ENCODE measurements around the gene TIAL1.
A peak's percentile ranks its signal among the peaks of the same experiment; 100 is the strongest.
"Not testable (repeated sequence)": the region's sequence is repeated elsewhere in the genome, so short reads cannot be mapped to it uniquely, and the experiment has no call there.

The TIAL1 gene

DNA sequence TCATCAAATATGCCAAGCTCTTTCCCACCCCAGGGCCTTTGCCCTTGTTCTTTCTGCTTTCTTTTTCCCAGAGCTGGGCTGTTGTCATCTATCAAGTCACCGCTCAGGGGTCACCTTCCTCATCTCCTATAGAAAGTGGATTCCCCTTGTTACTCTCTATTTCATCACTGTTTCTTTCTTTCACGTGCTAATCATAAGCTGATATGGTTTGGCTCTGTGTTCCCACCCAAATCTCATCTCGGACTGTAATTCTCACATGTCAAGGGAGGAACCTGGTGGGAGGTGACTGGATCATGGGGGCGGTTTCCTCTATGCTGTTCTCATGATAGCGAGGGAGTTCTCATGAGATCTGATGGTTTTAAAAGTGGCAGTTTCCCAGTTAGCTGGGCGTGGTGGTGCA is 17.0 kb upstream of the TIAL1 start:
- no peak for DNase-seq

GRCh38 chr10:119611433-119611832 is 14.7 kb upstream of the TIAL1 start:
- DNase-seq: no peak

DNA sequence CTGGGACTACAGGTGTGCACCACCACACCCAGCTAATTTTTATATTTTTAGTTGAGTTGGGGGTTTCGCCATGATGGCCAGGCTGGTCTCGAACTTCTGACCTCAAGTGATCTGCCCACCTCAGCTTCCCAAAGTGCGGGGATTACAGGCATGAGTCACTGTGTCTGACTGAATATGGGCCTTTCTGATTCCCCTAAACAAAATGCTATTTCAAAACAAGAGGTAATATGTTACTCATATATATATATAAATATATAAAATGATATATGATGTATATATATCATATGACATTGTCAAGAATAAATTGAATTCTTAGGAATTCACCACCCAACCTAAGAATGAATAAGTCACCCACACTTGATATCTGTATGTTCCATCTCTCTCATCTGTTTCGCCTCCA is 12.8 kb upstream of the TIAL1 start:
- no peak for DNase-seq

GRCh38 chr10:119608316-119609155 is 11.8 kb upstream of the TIAL1 start:
- DNase-seq: peak; percentile 15

GRCh38 chr10:119604468-119604867 is 7.7 kb upstream of the TIAL1 start:
- no peak for DNase-seq

DNA sequence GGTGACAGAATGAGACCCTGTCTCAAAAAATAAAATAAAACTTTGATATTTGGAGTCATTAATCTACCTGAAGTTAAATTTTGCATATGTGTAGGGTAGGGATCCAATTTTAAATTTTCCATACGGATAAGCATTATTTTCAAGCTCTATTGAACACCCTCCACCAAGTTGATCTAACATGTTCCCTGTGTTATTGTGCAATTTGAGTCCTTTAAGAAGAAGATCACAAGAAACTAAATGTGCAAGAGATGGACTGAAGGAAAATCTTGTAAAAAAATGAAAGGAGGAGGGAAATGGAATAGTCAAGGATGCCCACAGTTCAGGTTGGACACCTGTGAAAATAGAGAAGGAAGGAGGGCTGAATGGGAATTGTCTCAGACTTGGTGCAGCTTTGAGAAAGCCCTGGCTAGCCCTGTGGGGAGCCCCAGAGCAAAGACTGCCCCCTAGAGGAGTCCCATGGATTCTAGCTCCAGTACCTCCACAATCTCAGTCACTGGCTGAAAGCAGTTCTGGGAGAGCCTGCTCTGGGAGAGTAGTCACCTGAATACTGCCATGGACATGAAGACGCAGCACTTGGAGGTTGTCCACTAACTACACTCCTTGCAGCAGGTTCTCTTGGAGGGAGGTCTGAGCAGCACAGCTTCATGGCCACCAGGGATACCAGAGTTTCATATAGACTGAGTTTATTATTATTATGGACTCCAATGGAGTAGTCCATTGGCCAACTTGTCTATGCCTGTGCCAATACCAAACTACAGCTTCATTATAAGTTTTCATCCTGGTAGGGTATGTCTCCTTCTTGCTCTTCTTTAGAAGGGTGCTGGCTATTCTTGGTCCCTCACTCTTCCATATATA is 5.7 kb upstream of the TIAL1 start:
- DNase-seq: peak; percentile 39

DNA sequence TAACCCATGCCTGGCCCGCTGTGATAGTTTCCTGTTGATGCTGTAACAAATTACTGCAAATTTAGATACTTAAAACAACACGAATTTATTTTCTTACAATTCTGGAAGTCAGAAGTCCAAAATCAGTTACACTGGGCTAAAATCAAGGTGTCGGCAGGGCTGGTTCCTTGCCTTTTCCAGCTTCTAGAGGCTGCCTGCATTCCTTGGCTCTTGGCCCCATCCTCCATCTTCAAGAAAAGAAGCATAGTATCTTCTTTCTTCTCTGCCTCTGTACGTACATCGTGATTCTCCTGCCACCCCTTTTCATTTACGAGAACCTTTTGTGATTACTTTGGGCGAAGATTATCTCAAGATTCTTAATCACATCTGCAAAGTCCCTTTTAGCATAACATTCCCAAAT is 1.6 kb upstream of the TIAL1 start:
- no peak for DNase-seq

- DNase-seq: no peak
These were observed 832 bp upstream of the TIAL1 start for GRCh38 chr10:119597405-119598186.

- peak; percentile 74 for DNase-seq
These were observed 868 bp downstream of the TIAL1 start for GRCh38 chr10:119595676-119596515.

GRCh38 chr10:119595134-119595675 is 1.6 kb downstream of the TIAL1 start:
- no peak for DNase-seq

DNA sequence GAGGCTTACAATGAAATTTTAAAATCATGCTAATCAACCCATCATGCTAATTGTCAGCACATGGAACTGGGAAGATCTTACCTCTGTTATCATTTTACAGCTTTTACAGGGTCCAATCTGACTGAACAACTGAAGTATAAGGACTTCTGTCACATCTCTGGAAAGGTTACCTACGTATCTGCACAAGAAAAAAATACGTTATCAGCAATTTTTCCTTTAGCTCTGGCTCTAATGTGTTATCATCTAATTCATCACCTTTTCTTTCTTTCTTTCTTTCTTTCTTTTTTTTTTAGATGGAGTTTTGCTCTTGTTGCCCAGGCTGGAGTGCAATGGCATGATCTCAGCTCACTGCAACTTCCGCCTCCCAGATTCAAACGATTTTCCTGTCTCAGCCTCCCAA is 8.7 kb downstream of the TIAL1 start:
- no peak for DNase-seq

DNA sequence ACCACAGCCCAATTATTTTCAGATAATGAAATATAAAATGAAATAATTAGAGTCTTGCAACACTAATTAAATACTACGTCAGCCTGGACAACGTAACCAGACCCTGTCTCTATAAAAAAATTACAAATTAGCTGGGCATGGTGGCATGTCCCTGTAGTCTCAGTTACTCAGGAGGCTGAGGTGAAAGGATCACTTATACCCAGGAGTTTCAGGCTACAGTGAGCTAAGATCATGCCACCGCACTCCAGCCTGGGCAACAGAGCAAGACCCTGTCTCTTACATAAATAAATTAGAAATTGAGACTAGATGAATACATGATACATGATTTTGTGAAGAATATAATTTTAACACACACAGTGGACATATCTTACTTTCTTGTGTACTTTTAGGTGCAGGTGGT is 18.4 kb downstream of the TIAL1 start:
- no peak for DNase-seq

- no peak for DNase-seq
These were observed 20.8 kb downstream of the TIAL1 start for GRCh38 chr10:119575991-119576390.

GRCh38 chr10:119575506-119575905 is 21.3 kb downstream of the TIAL1 start:
- DNase-seq: no peak

- DNase-seq: no peak
These were observed 28.8 kb downstream of the TIAL1 start for GRCh38 chr10:119567978-119568377.

DNA sequence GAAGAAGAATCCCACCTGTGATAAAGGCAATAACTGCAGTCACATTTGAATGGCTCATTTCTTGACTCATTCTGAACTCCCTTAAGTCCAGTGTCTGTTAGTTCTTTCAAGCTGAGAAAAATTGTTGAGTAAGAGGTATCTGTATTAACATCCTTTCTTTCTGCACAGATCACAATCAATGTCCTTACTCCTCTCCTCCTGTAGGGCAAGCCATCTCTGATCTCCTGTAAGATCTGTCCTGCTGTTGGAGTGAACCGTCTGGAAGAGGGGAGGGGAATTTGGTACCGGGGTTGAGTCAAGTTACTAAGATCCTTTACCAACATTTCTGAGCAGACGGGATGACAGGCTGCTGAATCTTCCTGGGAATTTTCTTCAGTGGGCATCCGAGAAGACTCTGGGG is 34.7 kb downstream of the TIAL1 start:
- DNase-seq: no peak

- DNase-seq: not testable (repeated sequence)
These were observed 37.3 kb downstream of the TIAL1 start for GRCh38 chr10:119559511-119559910.

DNA sequence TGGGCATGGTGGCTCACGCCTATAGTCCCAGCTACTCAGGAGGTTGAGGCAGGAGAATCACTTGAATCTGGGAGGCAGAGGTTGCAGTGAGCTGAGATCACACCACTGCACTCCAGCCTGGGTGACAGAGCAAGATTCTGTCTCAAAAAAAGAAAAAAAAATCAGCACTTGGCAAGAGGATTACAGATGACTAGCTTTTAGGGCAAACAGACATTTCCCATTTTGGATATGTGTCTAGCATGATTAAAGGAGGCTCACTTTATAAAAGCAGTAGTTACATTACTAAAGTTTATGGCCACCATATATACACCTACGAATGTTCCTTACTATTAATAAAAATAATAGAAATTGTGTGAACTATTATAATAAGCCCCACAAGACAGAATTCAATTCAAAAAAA is 40.7 kb downstream of the TIAL1 start:
- not testable (repeated sequence) for DNase-seq

DNA sequence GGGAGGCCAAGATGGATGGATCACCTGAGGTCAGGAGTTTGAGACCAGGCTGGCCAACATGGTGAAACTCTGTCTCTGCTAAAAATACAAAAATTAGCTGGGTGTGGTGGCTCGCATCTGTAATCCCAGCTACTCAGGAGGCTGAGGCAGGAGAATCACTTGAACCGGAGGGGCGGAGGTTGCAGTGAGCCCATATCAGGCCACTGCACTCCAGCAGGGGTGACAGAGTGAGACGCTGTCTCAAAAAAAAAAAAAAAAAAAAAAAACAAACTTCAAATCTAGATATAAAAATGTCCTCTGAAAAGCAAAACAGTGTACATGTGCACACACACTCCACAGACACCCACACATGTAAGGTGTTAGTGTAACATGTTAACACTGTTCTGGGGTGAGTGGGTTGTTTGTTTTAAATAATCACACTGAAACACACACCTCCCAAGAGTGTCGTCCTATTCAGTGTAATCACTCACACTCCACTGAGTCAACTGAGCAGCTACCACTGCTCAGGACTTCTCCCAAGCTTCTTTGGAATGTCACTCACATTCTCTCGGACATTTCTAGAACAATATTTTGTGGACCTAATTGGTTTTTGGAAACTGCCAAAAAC is 41.5 kb downstream of the TIAL1 start:
- no peak for DNase-seq

DNA sequence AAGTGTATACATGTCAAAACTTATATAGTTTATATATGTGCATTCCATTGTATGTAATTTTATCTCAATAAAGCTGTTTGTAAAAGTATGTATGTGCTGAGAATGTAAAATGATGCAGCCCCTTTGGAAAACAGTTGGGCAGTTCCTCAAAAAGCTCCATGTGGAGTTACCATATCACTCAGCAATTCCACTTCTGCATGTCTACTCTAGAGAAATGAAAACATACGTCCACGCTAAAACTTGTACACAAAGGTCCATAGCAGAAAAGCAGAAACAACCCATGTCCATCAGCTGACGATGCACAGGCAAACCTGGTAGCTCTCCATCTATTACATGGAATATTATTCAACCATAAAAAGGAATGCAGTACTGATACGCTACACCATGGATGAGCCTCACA is 45.9 kb downstream of the TIAL1 start:
- no peak for DNase-seq

DNA sequence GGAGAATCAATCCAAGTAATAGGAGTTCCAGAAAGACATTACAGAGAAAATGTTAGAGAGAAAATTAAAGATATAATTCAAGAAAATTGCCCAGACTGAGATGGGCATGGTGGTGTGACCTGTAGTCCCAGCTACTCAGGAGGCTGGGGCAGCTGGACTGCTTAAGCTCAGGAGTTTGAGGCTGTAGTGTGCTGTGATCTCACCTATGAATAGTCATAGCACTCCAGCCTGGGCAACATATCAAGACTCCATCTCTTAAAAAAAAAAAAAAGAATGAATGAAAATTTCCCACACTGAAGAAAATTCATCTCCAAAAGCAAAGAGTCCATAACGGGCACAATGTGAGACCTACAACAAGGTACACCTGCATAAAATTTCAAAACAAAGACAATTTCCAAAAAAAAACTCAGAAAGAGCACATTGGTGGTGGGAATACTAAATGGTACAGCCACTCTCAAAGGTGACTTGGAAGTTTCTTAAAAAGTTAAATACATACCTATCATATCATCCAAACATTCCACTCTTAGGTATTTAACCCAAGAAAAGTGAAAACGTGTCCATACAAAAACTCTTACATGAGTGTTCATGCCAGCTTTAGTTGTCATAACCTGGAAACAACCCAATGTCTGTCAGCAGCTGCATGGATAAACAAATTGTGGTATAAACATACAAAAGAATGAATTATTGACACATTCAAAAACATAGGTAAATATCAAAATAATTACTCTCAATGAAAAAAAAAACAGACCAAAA is 47.3 kb downstream of the TIAL1 start:
- no peak for DNase-seq
